Left cardiac atrium (tissue), 4 donors: ENCODE data around the gene CADM1. TPM values are rescaled to one million over a fixed set of nuclear protein-coding genes. Genes with fewer than 3 reads are reported as not detected.

Experiments
- ATAC-seq, 2 donors: fragments of 200-7000 bp; cut with Tn5 transposase; one replicate each; pipeline ENCODE4 v1.9.1; 2020; ENCODE audit warnings: mild to moderate bottlenecking in 2 of 2, moderate library complexity in 2 of 2
- DNase-seq: peaks from one replicate; pipeline ENCODE4 v3.0.0-alpha.2; 2020
- intact Hi-C, 2 donors: fragments of 100-400 bp; cut with DNase I; formaldehyde crosslinking; loops; one replicate each; pipeline versions ENCODE4 v1.14.1 to v1.15.1; 2022 to 2023
- total RNA-seq, 2 donors: library from RNA; stranded (reverse); fragmentation: NEBNext Ultra II Directional; extraction: Animal tissue kit (Norgen Biotek cat#: 25700); gene quantifications; one replicate each; pipeline ENCODE4 v1.2.1, GENCODE V29; 2021
- donor health status: DM: no; HTN: yes; CAD: no.
- donor health status: DM: no; HTN: yes; CAD: no; lungs with severe emphysema.
- donor health status: DM: yes; HTN: yes; CAD: no.
- donor health status: Dilated cardiomyopathy.

The CADM1 gene
- total RNA-seq, 2 donors from 2014 or later = 25.0 to 34.3 TPM

GRCh38 chr11:115132436-115133228 is 371.6 kb downstream of the CADM1 start:
- intact Hi-C loops = no loop called here
- DNase-seq = no peak
- no peak for ATAC-seq

GRCh38 chr11:115129473-115130289 is 374.5 kb downstream of the CADM1 start:
- DNase-seq (no peak), ATAC-seq (no peak)
- intact Hi-C loops = no loop called here

GRCh38 chr11:115128226-115128625 is 376.0 kb downstream of the CADM1 start:
- no peak for ATAC-seq
- intact Hi-C loops = no loop called here
- DNase-seq = no peak

GRCh38 chr11:115127790-115128189 is 376.4 kb downstream of the CADM1 start:
- DNase-seq = no peak
- ATAC-seq = no peak
- intact Hi-C loops = no loop called here

GRCh38 chr11:115126515-115127208 is 377.6 kb downstream of the CADM1 start:
- intact Hi-C loops = no loop called here
- ATAC-seq (no peak), DNase-seq (no peak)

GRCh38 chr11:115126092-115126491 is 378.1 kb downstream of the CADM1 start:
- intact Hi-C loops = no loop called here
- DNase-seq = no peak
- ATAC-seq = no peak

- no peak for DNase-seq
- ATAC-seq = no peak
- intact Hi-C loops = no loop called here
Observed at GRCh38 chr11:115124786-115125185, 379.4 kb downstream of the CADM1 start.

- DNase-seq = no peak
- intact Hi-C loops = no loop called here
- no peak for ATAC-seq
Observed at GRCh38 chr11:115123641-115124040, 380.6 kb downstream of the CADM1 start.

- no peak for DNase-seq
- no peak for ATAC-seq
- intact Hi-C loops = no loop called here
Observed at GRCh38 chr11:115122274-115122673, 381.9 kb downstream of the CADM1 start.
